Mucosa of stomach (tissue), 1 donor: ENCODE measurements around the gene CRHR1.
"Not testable (repeated sequence)": the region's sequence is repeated elsewhere in the genome, so short reads cannot be mapped to it uniquely, and the experiment has no call there.

Experiments used
- H3K27me3 ChIP-seq: one replicate; pipeline ENCODE4 v1.7.0; 2013; ENCODE audit warnings: mild to moderate bottlenecking, low read length; ENCODE audit not compliant: control insufficient read depth, insufficient read depth
- H3K36me3 ChIP-seq: one replicate; pipeline ENCODE4 v1.7.0; 2013; ENCODE audit warnings: low read length; ENCODE audit not compliant: control insufficient read depth, insufficient read depth
- H3K4me1 ChIP-seq: one replicate; pipeline ENCODE4 v1.7.0; 2013; ENCODE audit warnings: mild to moderate bottlenecking, low read length; ENCODE audit not compliant: control insufficient read depth, insufficient read depth
- H3K4me3 ChIP-seq: one replicate; pipeline ENCODE4 v1.7.0; 2013; ENCODE audit warnings: low read length
- H3K9ac ChIP-seq: one replicate; pipeline ENCODE4 v1.7.0; 2013; ENCODE audit warnings: mild to moderate bottlenecking, low read length, moderate library complexity
- H3K9me3 ChIP-seq: one replicate; pipeline ENCODE4 v1.7.0; 2013; ENCODE audit warnings: mild to moderate bottlenecking, low read length, moderate library complexity; ENCODE audit not compliant: control insufficient read depth
- donor health status: Pancreatic carcinoma.

Gene CRHR1

GRCh38 chr17:45851464-45851863 is 67.3 kb downstream of the CRHR1 start:
- Histone ChIP-seq H3K27me3 (peaks cover 15% of the 10 kb centered on the region), H3K9me3 (no peaks in the 10 kb centered on the region)

GRCh38 chr17:45851873-45852272 is 67.8 kb downstream of the CRHR1 start:
- no peaks in the 10 kb centered on the region for H3K4me1 ChIP-seq
- H3K9me3 ChIP-seq, result no peaks in the 10 kb centered on the region
- H3K36me3 ChIP-seq, result no peaks in the 10 kb centered on the region
- no peak overlapping the region for H3K9ac ChIP-seq
- peaks cover 15% of the 10 kb centered on the region for H3K27me3 ChIP-seq
- H3K4me3 ChIP-seq, result no peak overlapping the region

More at GRCh38 chr17:45851464-45851863, 67.3 kb downstream of the CRHR1 start:
- Histone ChIP-seq H3K36me3 (no peaks in the 10 kb centered on the region), H3K9ac (no peak overlapping the region), H3K4me1 (no peaks in the 10 kb centered on the region), H3K4me3 (no peak overlapping the region)

GRCh38 chr17:45852535-45853297 is 68.6 kb downstream of the CRHR1 start:
- H3K36me3 ChIP-seq, result no peaks in the 10 kb centered on the region
- H3K4me1 ChIP-seq, result no peaks in the 10 kb centered on the region
- no peak overlapping the region for H3K9ac ChIP-seq
- peaks cover 15% of the 10 kb centered on the region for H3K27me3 ChIP-seq
- H3K9me3 ChIP-seq, result no peaks in the 10 kb centered on the region
- no peak overlapping the region for H3K4me3 ChIP-seq

- Histone ChIP-seq H3K36me3 (no peaks in the 10 kb centered on the region), H3K4me1 (no peaks in the 10 kb centered on the region), H3K4me3 (no peak overlapping the region), H3K9me3 (no peaks in the 10 kb centered on the region), H3K9ac (no peak overlapping the region), H3K27me3 (peaks cover 20% of the 10 kb centered on the region)
Observed at GRCh38 chr17:45854209-45854608, 70.1 kb downstream of the CRHR1 start.

GRCh38 chr17:45855691-45856336 is 71.7 kb downstream of the CRHR1 start:
- H3K9me3 ChIP-seq, result no peaks in the 10 kb centered on the region
- H3K36me3 ChIP-seq, result no peaks in the 10 kb centered on the region
- no peak overlapping the region for H3K9ac ChIP-seq
- no peak overlapping the region for H3K4me3 ChIP-seq
- no peaks in the 10 kb centered on the region for H3K4me1 ChIP-seq
- peaks cover 19% of the 10 kb centered on the region for H3K27me3 ChIP-seq

GRCh38 chr17:45857977-45858708 is 74.0 kb downstream of the CRHR1 start:
- Histone ChIP-seq H3K9ac (no peak overlapping the region), H3K4me1 (no peaks in the 10 kb centered on the region), H3K36me3 (no peaks in the 10 kb centered on the region), H3K9me3 (no peaks in the 10 kb centered on the region), H3K27me3 (peaks cover 8% of the 10 kb centered on the region), H3K4me3 (no peak overlapping the region)

- H3K36me3 ChIP-seq, result no peaks in the 10 kb centered on the region
- H3K4me3 ChIP-seq, result no peak overlapping the region
- no peaks in the 10 kb centered on the region for H3K4me1 ChIP-seq
- H3K27me3 ChIP-seq, result peaks cover 22% of the 10 kb centered on the region
- H3K9ac ChIP-seq, result no peak overlapping the region
- H3K9me3 ChIP-seq, result no peaks in the 10 kb centered on the region
Observed at GRCh38 chr17:45861165-45861564, 77.0 kb downstream of the CRHR1 start.

GRCh38 chr17:45862127-45862526 is 78.0 kb downstream of the CRHR1 start:
- not testable (repeated sequence) for H3K9me3 ChIP-seq, H3K36me3 ChIP-seq, H3K4me1 ChIP-seq, H3K4me3 ChIP-seq, H3K9ac ChIP-seq
- peaks cover 25% of the 10 kb centered on the region for H3K27me3 ChIP-seq

GRCh38 chr17:45863857-45864654 is 79.9 kb downstream of the CRHR1 start:
- Histone ChIP-seq H3K9ac (no peak overlapping the region), H3K27me3 (peaks cover 17% of the 10 kb centered on the region), H3K9me3 (no peaks in the 10 kb centered on the region), H3K4me1 (no peaks in the 10 kb centered on the region), H3K4me3 (no peak overlapping the region), H3K36me3 (no peaks in the 10 kb centered on the region)

GRCh38 chr17:45867171-45867570 is 83.1 kb downstream of the CRHR1 start:
- Histone ChIP-seq H3K36me3 (no peaks in the 10 kb centered on the region), H3K27me3 (peaks cover 17% of the 10 kb centered on the region), H3K4me3 (no peak overlapping the region), H3K4me1 (no peaks in the 10 kb centered on the region), H3K9ac (no peak overlapping the region), H3K9me3 (no peaks in the 10 kb centered on the region)

GRCh38 chr17:45867702-45868101 is 83.6 kb downstream of the CRHR1 start:
- no peaks in the 10 kb centered on the region for H3K36me3 ChIP-seq
- peaks cover 17% of the 10 kb centered on the region for H3K27me3 ChIP-seq
- no peaks in the 10 kb centered on the region for H3K4me1 ChIP-seq
- no peak overlapping the region for H3K4me3 ChIP-seq
- no peak overlapping the region for H3K9ac ChIP-seq
- H3K9me3 ChIP-seq, result no peaks in the 10 kb centered on the region
